Right lobe of liver (tissue), 4 donors: ENCODE results near the gene KDM7A.

Experiments
- POLR2A ChIP-seq: fragments of 450-650 bp; IDR thresholded peaks from one replicate; pipeline ENCODE4 v1.6.1; 2017; ENCODE audit warnings: antibody characterized with exemption, mild to moderate bottlenecking
- TF ChIP-seq, protein P1 (sequence below), 4 donors: fragments of 200-600 bp in 3 of 4; fragments of 450-650 bp in 1 of 4; IDR thresholded peaks; one replicate each; pipeline versions ENCODE4 v1.5.1 to v1.8.0; 2016 to 2022; ENCODE audit warnings: antibody characterized with exemption in 4 of 4, mild to moderate bottlenecking in 2 of 4
- donor health status: DM: no; HTN: no; CAD: no.
- donor health status: DM: no; HTN: no; CAD: no.
- donor health status: DM: no; HTN: yes; CAD: no.

DNA sequence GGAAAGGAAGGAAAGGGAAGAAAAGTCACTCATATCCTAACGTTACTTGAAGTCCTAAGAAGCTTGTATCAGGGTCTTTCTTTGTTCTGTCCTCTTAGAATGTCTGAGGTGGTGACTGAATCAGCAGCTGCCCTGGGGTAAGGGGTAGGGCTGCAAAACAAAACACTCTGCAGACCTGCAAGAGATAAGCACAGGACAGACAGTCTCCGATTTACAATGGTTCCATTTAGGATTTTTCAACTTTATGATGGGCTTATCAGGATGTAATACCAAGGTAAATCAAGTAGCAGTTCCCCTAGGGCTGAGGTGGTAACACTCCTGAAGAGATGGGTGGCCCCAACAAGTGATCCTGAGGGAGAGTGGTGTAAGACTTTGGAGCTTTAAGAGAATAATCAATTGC lies 16.5 kb downstream of the KDM7A start:
- TF ChIP-seq, protein P1, sequence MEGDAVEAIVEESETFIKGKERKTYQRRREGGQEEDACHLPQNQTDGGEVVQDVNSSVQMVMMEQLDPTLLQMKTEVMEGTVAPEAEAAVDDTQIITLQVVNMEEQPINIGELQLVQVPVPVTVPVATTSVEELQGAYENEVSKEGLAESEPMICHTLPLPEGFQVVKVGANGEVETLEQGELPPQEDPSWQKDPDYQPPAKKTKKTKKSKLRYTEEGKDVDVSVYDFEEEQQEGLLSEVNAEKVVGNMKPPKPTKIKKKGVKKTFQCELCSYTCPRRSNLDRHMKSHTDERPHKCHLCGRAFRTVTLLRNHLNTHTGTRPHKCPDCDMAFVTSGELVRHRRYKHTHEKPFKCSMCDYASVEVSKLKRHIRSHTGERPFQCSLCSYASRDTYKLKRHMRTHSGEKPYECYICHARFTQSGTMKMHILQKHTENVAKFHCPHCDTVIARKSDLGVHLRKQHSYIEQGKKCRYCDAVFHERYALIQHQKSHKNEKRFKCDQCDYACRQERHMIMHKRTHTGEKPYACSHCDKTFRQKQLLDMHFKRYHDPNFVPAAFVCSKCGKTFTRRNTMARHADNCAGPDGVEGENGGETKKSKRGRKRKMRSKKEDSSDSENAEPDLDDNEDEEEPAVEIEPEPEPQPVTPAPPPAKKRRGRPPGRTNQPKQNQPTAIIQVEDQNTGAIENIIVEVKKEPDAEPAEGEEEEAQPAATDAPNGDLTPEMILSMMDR (IDR thresholded peaks at IDR 0.05) = no peak
- TF ChIP-seq POLR2A = no peak
